GM12878 (cell line): ENCODE data around the gene PRKAR1A. TPM values are rescaled to one million over a fixed set of nuclear protein-coding genes. Genes with fewer than 3 reads are reported as not detected.
A peak's percentile ranks its signal among the peaks of the same experiment; 100 is the strongest.

Experiments
- ATAC-seq: fragments of 200-7000 bp; cut with Tn5 transposase; 3 replicates; pipeline ENCODE4 v1.9.1; 2020; ENCODE audit warnings: mild to moderate bottlenecking, moderate library complexity
- Bru-seq: library from RNA; stranded (reverse); fragments of 400-500 nt; gene quantifications from one replicate; lab custom pipeline; 2021; lab: Mats Ljungman, UMichigan
- BruChase-seq, 2 experiments: library from RNA; stranded (reverse); fragments of 400-500 nt; gene quantifications; one replicate each; lab custom pipeline; 2021; lab: Mats Ljungman, UMichigan
- BruUV-seq: library from RNA; stranded (reverse); fragments of 400-500 nt; replicated peaks from 2 replicates; lab custom pipeline; 2021; lab: Mats Ljungman, UMichigan
- CTCF ChIA-PET: fragments of 300-600 bp; sonication (Branson Sonifier 250); formaldehyde crosslinking; extraction: SDS; loops from one replicate; lab custom pipeline; 2021; ENCODE audit warnings: inconsistent platforms; lab: Yijun Ruan, JAX
- POLR2A ChIA-PET: fragments of 350-600 bp; formaldehyde crosslinking; extraction: SDS; loops from one replicate; lab custom pipeline; 2021; ENCODE audit warnings: inconsistent platforms; lab: Charles Lee
- RAD21 ChIA-PET: fragments of 300-600 bp; sonication (Branson Sonifier 250); formaldehyde crosslinking; loops from one replicate; lab custom pipeline; 2023; ENCODE audit warnings: antibody characterized with exemption; ENCODE audit not compliant: unreplicated experiment; lab: Charles Lee
- SMC1A ChIA-PET: fragments of 300-600 bp; sonication (Branson Sonifier 250); formaldehyde crosslinking; loops from one replicate; lab custom pipeline; 2023; ENCODE audit not compliant: unreplicated experiment, uncharacterized antibody; lab: Charles Lee
- DNase-seq: peaks from one replicate; pipeline ENCODE4 v3.0.0-alpha.2; 2011; ENCODE audit warnings: low read depth, low spot score
- FAIRE-seq: peaks from 3 replicates; lab custom pipeline; 2011; peaks lifted over from hg19 to GRCh38; lab: Jason Lieb, UNC
- H2AFZ ChIP-seq: 2 replicates; pipeline ENCODE4 v1.6.0; 2011; ENCODE audit warnings: low read depth, low read length, control low read depth; ENCODE audit not compliant: control insufficient read depth
- H3K27ac ChIP-seq: 2 replicates; pipeline ENCODE4 v1.5.1; 2011; ENCODE audit warnings: control low read depth; ENCODE audit not compliant: control insufficient read depth, insufficient read depth
- H3K27me3 ChIP-seq, 2 experiments: replicated peaks in 1 of 2; 2 replicates each; pipeline versions ENCODE4 v1.6.0 to v1.6.1; 2011; ENCODE audit warnings: low read length in 1 of 2; ENCODE audit not compliant: control insufficient read depth in 2 of 2, insufficient read depth in 2 of 2
- H3K36me3 ChIP-seq, 2 experiments: 2 replicates each; pipeline ENCODE4 v1.5.1; 2011; ENCODE audit warnings: low read length in 1 of 2; ENCODE audit not compliant: control insufficient read depth in 2 of 2, insufficient read depth in 2 of 2
- H3K4me1 ChIP-seq: 2 replicates; pipeline ENCODE4 v1.6.1; 2011; ENCODE audit warnings: mild to moderate bottlenecking, low read length, moderate library complexity, mixed read lengths; ENCODE audit not compliant: control insufficient read depth, insufficient read depth
- H3K4me2 ChIP-seq: 2 replicates; pipeline ENCODE4 v1.6.0; 2011; ENCODE audit warnings: control low read depth; ENCODE audit not compliant: control insufficient read depth, insufficient read depth
- H3K4me3 ChIP-seq: fragments of 200-600 bp; sonication (generic); 2 replicates; pipeline ENCODE4 v1.5.1; 2016
- H3K79me2 ChIP-seq: 2 replicates; pipeline ENCODE4 v1.6.0; 2011; ENCODE audit warnings: low read length; ENCODE audit not compliant: control insufficient read depth, insufficient read depth
- H3K9ac ChIP-seq: 2 replicates; pipeline ENCODE4 v1.8.0; 2011; ENCODE audit warnings: low read length, control low read depth, mixed read lengths; ENCODE audit not compliant: control insufficient read depth, insufficient read depth
- H3K9me3 ChIP-seq: replicated peaks from 3 replicates; pipeline ENCODE4 v1.5.1; 2011; ENCODE audit warnings: mild to moderate bottlenecking, low read length; ENCODE audit not compliant: control insufficient read depth, insufficient read depth
- H4K20me1 ChIP-seq: 2 replicates; pipeline ENCODE4 v1.6.0; 2011; ENCODE audit not compliant: control insufficient read depth, insufficient read depth
- BRCA1 ChIP-seq: IDR thresholded peaks from 2 replicates; pipeline ENCODE4 v1.6.1; 2011; ENCODE audit warnings: low read depth, low read length, improper control_type of control experiment
- FOXM1 ChIP-seq: IDR thresholded peaks from 2 replicates; pipeline ENCODE4 v1.6.1; 2012; ENCODE audit warnings: low read depth, mild to moderate bottlenecking, inconsistent platforms, low read length, moderate library complexity
- MEF2B ChIP-seq: fragments of 450-650 bp; IDR thresholded peaks from 2 replicates; pipeline ENCODE4 v1.6.1; 2018; ENCODE audit warnings: mild to moderate bottlenecking, moderate library complexity; ENCODE audit not compliant: partially characterized antibody, poor library complexity, severe bottlenecking
- MXI1 ChIP-seq: fragments of 150-350 bp; IDR thresholded peaks from 2 replicates; pipeline ENCODE4 v1.6.1; 2011; ENCODE audit warnings: low read depth, mild to moderate bottlenecking, inconsistent platforms, low read length, improper control_type of control experiment
- NR2C1 ChIP-seq: fragments of 450-650 bp; IDR thresholded peaks from 2 replicates; pipeline ENCODE4 v1.6.1; 2017; ENCODE audit warnings: antibody characterized with exemption, mild to moderate bottlenecking, moderate library complexity
- POLR2A ChIP-seq: IDR thresholded peaks from 2 replicates; pipeline ENCODE4 v1.6.1; 2011; ENCODE audit warnings: low read depth, mild to moderate bottlenecking, low read length
- RCOR1 ChIP-seq: conservative IDR thresholded peaks from 2 replicates; pipeline ENCODE4 v1.6.1; 2012; ENCODE audit warnings: low read depth, low read length, improper control_type of control experiment
- WGBS: methylation state at CpG from one replicate; pipeline ENCODE4 v1.1.6; 2016; ENCODE audit warnings: low lambda C conversion rate; ENCODE audit not compliant: insufficient replicate concordance, insufficient coverage; ENCODE audit errors: missing lambda C conversion rate; 5-methylcytosine and 5-hydroxymethylcytosine counted together
- in situ Hi-C: fragments of 300-500 bp; cut with MboI; formaldehyde crosslinking; loops from 9 replicates; pipeline ENCODE4 v1.14.3; 2018; ENCODE audit warnings: mixed read lengths
- intact Hi-C: fragments of 100-400 bp; cut with micrococcal nuclease; formaldehyde crosslinking; loops from one replicate; pipeline ENCODE4 v1.14.2; 2022; ENCODE audit not compliant: unreplicated experiment
- long read RNA-seq, 2 experiments: library from polyadenylated mRNA; unstranded; transcript quantifications; one replicate each; pipeline ENCODE4 v2.0.0, GENCODE V29; 2019 to 2020
- polyA minus RNA-seq, 3 experiments: library from RNA; depleted of rRNA, polyadenylated mRNA; stranded (reverse); fragments of >200 nt; gene quantifications; 2 replicates each; pipeline ENCODE4 v1.2.3, GENCODE V29; 2011
- polyA plus RNA-seq, 11 experiments: library from polyadenylated mRNA; depleted of rRNA in 4 of 11; unstranded in 6 of 11; stranded (reverse) in 5 of 11; fragments of >200 nt; fragmentation: Nextera tagmentation in 4 of 11; fragmentation: Illumina TruSeq in 1 of 11; extraction: Ambion mirVana in 4 of 11; extraction: Trizol in 1 of 11; gene quantifications; 1 replicate in 1 of 11; 2 replicates in 10 of 11; pipeline versions ENCODE4 v1.2.1 to v1.2.3, GENCODE V29; 2011 to 2016; ENCODE audit warnings: inconsistent platforms in 2 of 11, missing spikeins in 2 of 11, low read depth in 1 of 11
- total RNA-seq, 4 experiments: library from RNA; depleted of rRNA in 3 of 4; stranded (reverse); fragments of >200 nt in 3 of 4; fragmentation: Illumina TruSeq in 1 of 4; extraction: Trizol in 1 of 4; gene quantifications; 2 replicates each; pipeline versions ENCODE4 v1.2.1 to v1.2.3, GENCODE V29; 2013 to 2021
- TF ChIP-seq, protein P1 (sequence below): IDR thresholded peaks from 2 replicates; pipeline ENCODE4 v1.6.1; 2012; ENCODE audit warnings: low read depth, low read length, improper control_type of control experiment
- TF ChIP-seq, protein P2 (sequence below): fragments of 450-650 bp; IDR thresholded peaks from 2 replicates; pipeline ENCODE4 v1.6.1; 2017; ENCODE audit warnings: mild to moderate bottlenecking, moderate library complexity

The PRKAR1A gene
- total RNA-seq (2013; cell fraction: nucleolus; rRNA removed) = 213 and 214 TPM in 2 replicates
- 91.0 and 130 TPM in 2 replicates for total RNA-seq (2014; rRNA removed)
- total RNA-seq (2014; rRNA removed; fragmentation: Illumina TruSeq; extraction: Trizol) = 129 and 130 TPM in 2 replicates
- 164 and 167 TPM in 2 replicates for total RNA-seq (2021)
- polyA plus RNA-seq (2011; ENCODE audit: low read depth) = 57.5 TPM
- polyA plus RNA-seq (2011; rRNA removed) = 196 and 292 TPM in 2 replicates
- polyA plus RNA-seq (2011; cell fraction: cytosol; rRNA removed) = 114 and 138 TPM in 2 replicates
- 115 and 132 TPM in 2 replicates for polyA plus RNA-seq (2011; cell fraction: nucleus; rRNA removed)
- polyA plus RNA-seq (2012) = 89.6 and 124 TPM in 2 replicates
- 120 and 143 TPM in 2 replicates for polyA plus RNA-seq (2014; fragmentation: Illumina TruSeq; extraction: Trizol)
- 10 to 100 TPM; 29.1 to 35.6 TPM for polyA plus RNA-seq (2014; fragmentation: Nextera tagmentation; extraction: Ambion mirVana)
- polyA plus RNA-seq (2014; rRNA removed) = 111 and 112 TPM in 2 replicates
- polyA plus RNA-seq (2016; fragmentation: Nextera tagmentation; extraction: Ambion mirVana) = 100 to 1,000 TPM; 191 to 200 TPM
- 160 and 210 TPM in 2 replicates for polyA minus RNA-seq (2011; rRNA and poly(A)+ RNA removed)
- 143 and 148 TPM in 2 replicates for polyA minus RNA-seq (2011; cell fraction: cytosol; rRNA and poly(A)+ RNA removed)
- 135 and 198 TPM in 2 replicates for polyA minus RNA-seq (2011; cell fraction: nucleus; rRNA and poly(A)+ RNA removed)
- Bru-seq, nascent RNA = percentile 96 among the genes with signal in this experiment
- percentile 98 among the genes with signal in this experiment for BruChase-seq, experiment 1, labeled RNA remaining after a 6-hour chase
- BruChase-seq, experiment 2, labeled RNA remaining after a 2-hour chase = percentile 97 among the genes with signal in this experiment
- long read RNA-seq, experiment 1, full-length matches to known transcripts = 98 of 108 reads
- long read RNA-seq, experiment 1, partial matches to known transcripts = 2 of 108 reads
- long read RNA-seq, experiment 1, other reads (novel, unspliced or antisense) = 8 of 108 reads
- long read RNA-seq, experiment 2, full-length matches to known transcripts = 186 of 297 reads
- long read RNA-seq, experiment 2, partial matches to known transcripts = 96 of 297 reads
- long read RNA-seq, experiment 2, other reads (novel, unspliced or antisense) = 15 of 297 reads

DNA sequence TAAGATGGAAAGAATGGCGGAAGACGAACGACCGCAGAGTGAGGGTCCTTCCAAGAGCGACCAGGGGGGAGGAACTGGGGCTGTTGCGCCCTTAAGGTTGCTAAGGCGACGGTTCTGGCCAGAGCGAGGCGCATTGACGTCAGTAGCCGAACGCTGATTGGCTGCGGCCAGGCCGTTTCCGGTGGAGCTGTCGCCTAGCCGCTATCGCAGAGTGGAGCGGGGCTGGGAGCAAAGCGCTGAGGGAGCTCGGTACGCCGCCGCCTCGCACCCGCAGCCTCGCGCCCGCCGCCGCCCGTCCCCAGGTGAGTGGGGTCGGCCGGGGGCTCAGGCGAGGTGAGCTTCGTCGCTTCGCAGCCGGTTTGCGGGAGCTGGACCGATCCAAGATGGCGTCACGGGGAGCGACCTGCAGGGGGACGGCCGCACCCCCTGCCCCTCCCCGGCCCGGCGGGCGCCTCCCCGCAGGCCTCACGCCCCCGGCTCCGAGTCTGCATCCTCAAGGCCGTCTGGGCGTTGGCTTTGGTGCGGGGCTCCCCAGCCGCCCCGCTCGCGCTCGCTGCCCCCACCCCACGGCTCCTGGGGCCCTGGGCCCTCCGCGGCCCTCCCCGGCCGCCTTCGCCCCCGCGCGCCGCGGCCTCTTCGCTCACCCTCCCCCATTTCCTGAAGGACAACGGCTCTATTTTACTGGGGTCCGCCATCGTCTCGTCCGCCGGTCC lies at the start of gene PRKAR1A:
Gene PRKAR1A, plus strand, starts transcription at position 184 of the 713 bp plus-strand sequence. CDS start 2,970 bp downstream, outside the sequence.
- Histone ChIP-seq H3K4me2 (peak within 1 kb of the TSS; percentile 92), H3K79me2 (peaks cover 50% of the 10 kb centered on the region), H3K4me1 (peaks cover 7% of the 10 kb centered on the region; the same call in 1 of the 2 replicates), H4K20me1 (0 out of 2 replicates have a peak, but pooled peaks cover 2% of the 10 kb centered on the region), H3K36me3 (peaks cover 2 to 17% of the 10 kb centered on the region in 2 experiments; a peak in 3 of 4 replicates), H3K27ac (peak within 1 kb of the TSS; percentile 98), H3K9ac (peak within 1 kb of the TSS; percentile 87), H3K9me3 (peaks cover 2% of the 10 kb centered on the region; the same call in 1 of the 3 replicates), H3K27me3 (no peaks in the 10 kb centered on the region), H3K4me3 (peak within 1 kb of the TSS; percentile 88), H2AFZ (peak within 1 kb of the TSS; percentile 100)
- in situ Hi-C loops = no loop called here
- POLR2A ChIA-PET = interaction anchor here (0.8 to 4.7 kb wide), 7 partner anchors 10 to 101 kb away, joined by 3 to 46 read pairs (median 6); partner anchors contain the start of gene WIPI1
- CTCF ChIA-PET = interaction anchor here (1.7 to 3.9 kb wide), 2 partner anchors 15 to 50 kb away, joined by 4 to 29 read pairs; no protein-coding TSS in a partner anchor
- 1% methylated on average over 48 of the region's 81 CpGs for WGBS
- SMC1A ChIA-PET = interaction anchor here (0.5 to 8.1 kb wide), 5 partner anchors 12 to 420 kb away, joined by 3 to 97 read pairs (median 5); no protein-coding TSS in a partner anchor
- BruUV-seq = no TSS peak
- FAIRE-seq (peak; percentile 89), DNase-seq (peak; percentile 72), ATAC-seq (peak; percentile 90)
- RAD21 ChIA-PET = interaction anchor here (0.7 to 1.8 kb wide), 8 partner anchors 10 to 265 kb away, joined by 3 to 19 read pairs (median 4); partner anchors contain the start of gene AMZ2
- intact Hi-C loops = loop anchor here (1.0 to 5.0 kb wide), 2 partner anchors 14 to 45 kb away; no protein-coding TSS in a partner anchor
- TF ChIP-seq POLR2A (peak; percentile 92), FOXM1 (no peak), MXI1 (peak; percentile 94), MEF2B (peak; percentile 64), NR2C1 (peak; percentile 22; the same call in 1 of the 2 replicates), RCOR1 (0 out of 2 replicates have a peak, but pooled peaks have one; percentile 34), BRCA1 (no peak)
- TF ChIP-seq, protein P1, sequence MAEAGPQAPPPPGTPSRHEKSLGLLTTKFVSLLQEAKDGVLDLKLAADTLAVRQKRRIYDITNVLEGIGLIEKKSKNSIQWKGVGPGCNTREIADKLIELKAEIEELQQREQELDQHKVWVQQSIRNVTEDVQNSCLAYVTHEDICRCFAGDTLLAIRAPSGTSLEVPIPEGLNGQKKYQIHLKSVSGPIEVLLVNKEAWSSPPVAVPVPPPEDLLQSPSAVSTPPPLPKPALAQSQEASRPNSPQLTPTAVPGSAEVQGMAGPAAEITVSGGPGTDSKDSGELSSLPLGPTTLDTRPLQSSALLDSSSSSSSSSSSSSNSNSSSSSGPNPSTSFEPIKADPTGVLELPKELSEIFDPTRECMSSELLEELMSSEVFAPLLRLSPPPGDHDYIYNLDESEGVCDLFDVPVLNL = no peak
- TF ChIP-seq, protein P2, sequence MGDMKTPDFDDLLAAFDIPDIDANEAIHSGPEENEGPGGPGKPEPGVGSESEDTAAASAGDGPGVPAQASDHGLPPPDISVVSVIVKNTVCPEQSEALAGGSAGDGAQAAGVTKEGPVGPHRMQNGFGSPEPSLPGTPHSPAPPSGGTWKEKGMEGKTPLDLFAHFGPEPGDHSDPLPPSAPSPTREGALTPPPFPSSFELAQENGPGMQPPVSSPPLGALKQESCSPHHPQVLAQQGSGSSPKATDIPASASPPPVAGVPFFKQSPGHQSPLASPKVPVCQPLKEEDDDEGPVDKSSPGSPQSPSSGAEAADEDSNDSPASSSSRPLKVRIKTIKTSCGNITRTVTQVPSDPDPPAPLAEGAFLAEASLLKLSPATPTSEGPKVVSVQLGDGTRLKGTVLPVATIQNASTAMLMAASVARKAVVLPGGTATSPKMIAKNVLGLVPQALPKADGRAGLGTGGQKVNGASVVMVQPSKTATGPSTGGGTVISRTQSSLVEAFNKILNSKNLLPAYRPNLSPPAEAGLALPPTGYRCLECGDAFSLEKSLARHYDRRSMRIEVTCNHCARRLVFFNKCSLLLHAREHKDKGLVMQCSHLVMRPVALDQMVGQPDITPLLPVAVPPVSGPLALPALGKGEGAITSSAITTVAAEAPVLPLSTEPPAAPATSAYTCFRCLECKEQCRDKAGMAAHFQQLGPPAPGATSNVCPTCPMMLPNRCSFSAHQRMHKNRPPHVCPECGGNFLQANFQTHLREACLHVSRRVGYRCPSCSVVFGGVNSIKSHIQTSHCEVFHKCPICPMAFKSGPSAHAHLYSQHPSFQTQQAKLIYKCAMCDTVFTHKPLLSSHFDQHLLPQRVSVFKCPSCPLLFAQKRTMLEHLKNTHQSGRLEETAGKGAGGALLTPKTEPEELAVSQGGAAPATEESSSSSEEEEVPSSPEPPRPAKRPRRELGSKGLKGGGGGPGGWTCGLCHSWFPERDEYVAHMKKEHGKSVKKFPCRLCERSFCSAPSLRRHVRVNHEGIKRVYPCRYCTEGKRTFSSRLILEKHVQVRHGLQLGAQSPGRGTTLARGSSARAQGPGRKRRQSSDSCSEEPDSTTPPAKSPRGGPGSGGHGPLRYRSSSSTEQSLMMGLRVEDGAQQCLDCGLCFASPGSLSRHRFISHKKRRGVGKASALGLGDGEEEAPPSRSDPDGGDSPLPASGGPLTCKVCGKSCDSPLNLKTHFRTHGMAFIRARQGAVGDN = peak; percentile 60; the same call in 1 of the 2 replicates
